Panc1 (cell line): ENCODE results near the gene NME8. TPM values are rescaled to one million over a fixed set of nuclear protein-coding genes. Genes with fewer than 3 reads are reported as not detected.

Experiments
- ATAC-seq: fragments of 200-7000 bp; cut with Tn5 transposase; 2 replicates; pipeline ENCODE4 v1.9.1; 2020; ENCODE audit warnings: mild to moderate bottlenecking, moderate library complexity
- BruUV-seq: library from RNA; stranded (reverse); fragments of 400-500 nt; replicated peaks from 2 replicates; lab custom pipeline; 2021; lab: Mats Ljungman, UMichigan
- CTCF ChIA-PET: fragments of 300-600 bp; sonication (Branson Sonifier 250); formaldehyde crosslinking; loops from one replicate; lab custom pipeline; 2022; ENCODE audit warnings: antibody characterized with exemption; lab: Charles Lee
- POLR2A ChIA-PET: fragments of 300-600 bp; sonication (Branson Sonifier 250); formaldehyde crosslinking; loops from one replicate; lab custom pipeline; 2022; ENCODE audit warnings: antibody characterized with exemption; lab: Charles Lee
- DNase-seq: peaks from one replicate; pipeline ENCODE4 v3.0.0-alpha.2; 2010; ENCODE audit warnings: low read depth, low spot score
- H3K27ac ChIP-seq: 2 replicates; pipeline ENCODE4 v1.5.1; 2011; ENCODE audit warnings: mild to moderate bottlenecking, low read length, inconsistent platforms
- H3K27me3 ChIP-seq: fragments of 200-500 bp; sonication (Bioruptor generic); 2 replicates; pipeline ENCODE4 v1.6.0; 2014; ENCODE audit warnings: low read length, inconsistent platforms; ENCODE audit not compliant: control insufficient read depth, insufficient read depth
- H3K36me3 ChIP-seq: fragments of 200-500 bp; sonication (Bioruptor generic); 2 replicates; pipeline ENCODE4 v1.5.1; 2014; ENCODE audit warnings: inconsistent platforms, mild to moderate bottlenecking, low read length, moderate library complexity; ENCODE audit not compliant: control insufficient read depth, insufficient read depth
- H3K4me1 ChIP-seq: 2 replicates; pipeline ENCODE4 v1.5.1; 2011; ENCODE audit warnings: inconsistent platforms, mild to moderate bottlenecking, low read length, moderate library complexity; ENCODE audit not compliant: control insufficient read depth, insufficient read depth
- H3K4me3 ChIP-seq, 2 experiments: 2 replicates each; pipeline ENCODE4 v1.5.1; 2011 to 2012; ENCODE audit warnings: low read depth in 2 of 2, low read length in 2 of 2, mild to moderate bottlenecking in 2 of 2, inconsistent platforms in 1 of 2, moderate library complexity in 1 of 2
- H3K9me3 ChIP-seq: fragments of 200-500 bp; sonication (Bioruptor generic); 2 replicates; pipeline ENCODE4 v1.5.1; 2014; ENCODE audit warnings: low read depth, mild to moderate bottlenecking, inconsistent platforms, low read length, moderate library complexity; ENCODE audit not compliant: control insufficient read depth, insufficient read depth
- CTCF ChIP-seq: fragments of 450-650 bp; IDR thresholded peaks from 2 replicates; pipeline ENCODE4 v1.5.1; 2017; ENCODE audit warnings: mild to moderate bottlenecking
- POLR2AphosphoS5 ChIP-seq: IDR thresholded peaks from 2 replicates; pipeline ENCODE4 v1.6.1; 2012; ENCODE audit warnings: mild to moderate bottlenecking, low read depth, low read length, moderate library complexity
- REST ChIP-seq, 2 experiments: IDR thresholded peaks; 2 replicates each; pipeline ENCODE4 v1.6.1; 2011 to 2012; ENCODE audit warnings: low read depth in 2 of 2, control low read depth in 1 of 2, low read length in 1 of 2, mild to moderate bottlenecking in 1 of 2, moderate library complexity in 1 of 2; ENCODE audit not compliant: insufficient read depth in 1 of 2
- SIN3A ChIP-seq: IDR thresholded peaks from 2 replicates; pipeline ENCODE4 v1.6.1; 2012; ENCODE audit warnings: low read depth, mild to moderate bottlenecking, low read length, moderate library complexity, borderline replicate concordance; ENCODE audit not compliant: insufficient read depth
- TCF7L2 ChIP-seq: IDR thresholded peaks from 2 replicates; pipeline ENCODE4 v1.6.1; 2011; ENCODE audit warnings: mild to moderate bottlenecking, low read depth, low read length, inconsistent platforms
- in situ Hi-C: cut with HindIII; loops from 2 replicates; pipeline ENCODE4 v1.10.0; 2016; ENCODE audit warnings: low sequenced_read_pairs, low pct_unique_long_range_greater_than_20kb
- intact Hi-C: fragments of 100-400 bp; cut with micrococcal nuclease; formaldehyde crosslinking; loops from one replicate; pipeline ENCODE4 v1.10.0; 2022; ENCODE audit not compliant: unreplicated experiment
- total RNA-seq: library from RNA; stranded (reverse); gene quantifications from one replicate; pipeline ENCODE4 v1.2.1, GENCODE V29; 2021; ENCODE audit not compliant: unreplicated experiment

NME8 gene
- total RNA-seq, 1 experiment from 2014 or later, result not detected

GRCh38 chr7:37832194-37832593 is 16.2 kb upstream of the NME8 start:
- H3K27ac ChIP-seq, result no peak overlapping the region
- CTCF ChIA-PET, result interaction anchor here (0.6 kb wide), 1 partner anchor 602 kb away, joined by 4 read pairs; no protein-coding TSS in a partner anchor

More at GRCh38 chr7:37832194-37832593, 16.2 kb upstream of the NME8 start:
- BruUV-seq, result no TSS peak
- POLR2A ChIA-PET, result no interaction called here
- Histone ChIP-seq H3K27me3 (no peaks in the 10 kb centered on the region; the same call in none of the 2 replicates), H3K4me3 (no peak overlapping the region), H3K9me3 (no peaks in the 10 kb centered on the region), H3K4me1 (peaks cover 4% of the 10 kb centered on the region; the same call in 1 of the 2 replicates), H3K36me3 (no peaks in the 10 kb centered on the region)
- in situ Hi-C loops (no loop called here), intact Hi-C loops (loop anchor here (5.0 to 10.0 kb wide), 2 partner anchors 317 to 595 kb away; no protein-coding TSS in a partner anchor)
- no peak for DNase-seq
- 0 out of 2 replicates have a peak, but pooled peaks have one; percentile 42 for ATAC-seq
- TF ChIP-seq CTCF (no peak), TCF7L2 (no peak), REST (IDR thresholded peaks at IDR 0.05; ENCODE audit: insufficient read depth in 1 of 2, low read depth in 2 of 2, low read length in 1 of 2) (no peak), POLR2AphosphoS5 (no peak), SIN3A (no peak)
